Activated gamma-delta T cell (primary cell): Measurements from ENCODE around the gene PDE11A.

Experiments used
- DNase-seq: peaks from one replicate; lab custom pipeline; 2025; lab: John Stamatoyannopoulos, UW

Gene PDE11A

GRCh38 chr2:177724398-177725287 lies 347.9 kb downstream of the PDE11A start:
- DNase-seq: no peak

- no peak for DNase-seq
Observed at GRCh38 chr2:177723235-177723634, 349.3 kb downstream of the PDE11A start.

- no peak for DNase-seq
Observed at GRCh38 chr2:177721818-177722567, 350.6 kb downstream of the PDE11A start.

GRCh38 chr2:177721087-177721486 lies 351.5 kb downstream of the PDE11A start:
- DNase-seq: no peak

- DNase-seq: no peak
Observed at GRCh38 chr2:177717831-177718618, 354.6 kb downstream of the PDE11A start.

GRCh38 chr2:177716484-177716883 lies 356.1 kb downstream of the PDE11A start:
- DNase-seq: no peak

- DNase-seq: no peak
Observed at GRCh38 chr2:177715771-177716170, 356.8 kb downstream of the PDE11A start.

GRCh38 chr2:177714704-177715103 lies 357.9 kb downstream of the PDE11A start:
- DNase-seq: no peak

GRCh38 chr2:177712462-177712861 lies 360.1 kb downstream of the PDE11A start:
- no peak for DNase-seq

- no peak for DNase-seq
Observed at GRCh38 chr2:177711483-177712265, 360.9 kb downstream of the PDE11A start.

- DNase-seq: no peak
Observed at GRCh38 chr2:177710889-177711288, 361.7 kb downstream of the PDE11A start.

- DNase-seq: no peak
Observed at GRCh38 chr2:177709986-177710401, 362.6 kb downstream of the PDE11A start.

- no peak for DNase-seq
Observed at GRCh38 chr2:177708660-177709444, 363.7 kb downstream of the PDE11A start.

- no peak for DNase-seq
Observed at GRCh38 chr2:177708106-177708505, 364.5 kb downstream of the PDE11A start.

- no peak for DNase-seq
Observed at GRCh38 chr2:177705511-177706173, 366.9 kb downstream of the PDE11A start.

- no peak for DNase-seq
Observed at GRCh38 chr2:177703159-177703558, 369.4 kb downstream of the PDE11A start.

- no peak for DNase-seq
Observed at GRCh38 chr2:177698281-177698680, 374.3 kb downstream of the PDE11A start.

GRCh38 chr2:177694348-177694747 lies 378.2 kb downstream of the PDE11A start:
- DNase-seq: no peak

- no peak for DNase-seq
Observed at GRCh38 chr2:177693658-177694339, 378.8 kb downstream of the PDE11A start.
